Heart left ventricle (tissue), 16 donors: ENCODE data around the gene SULF2. TPM values are rescaled to one million over a fixed set of nuclear protein-coding genes. Genes with fewer than 3 reads are reported as not detected.

ENCODE experiments used
- ATAC-seq, 4 donors: fragments of 200-7000 bp; cut with Tn5 transposase; one replicate each; pipeline ENCODE4 v1.9.1; 2020 to 2022; ENCODE audit warnings: moderate library complexity in 4 of 4, mild to moderate bottlenecking in 3 of 4, moderate number of reproducible peaks in 1 of 4
- DNase-seq, 5 donors: peaks; one replicate each; pipeline ENCODE4 v3.0.0-alpha.2; 2020
- H3K27ac ChIP-seq, 12 donors: fragments of 200-600 bp; sonication (generic) in 4 of 12; one replicate each; pipeline versions ENCODE4 v1.5.0 to v1.8.0; 2016 to 2022; ENCODE audit warnings: mild to moderate bottlenecking in 2 of 12
- H3K27me3 ChIP-seq, 9 donors: fragments of 200-600 bp; sonication (generic) in 2 of 9; one replicate each; pipeline versions ENCODE4 v1.5.1 to v1.8.0; 2016 to 2022; ENCODE audit warnings: mild to moderate bottlenecking in 3 of 9
- H3K36me3 ChIP-seq, 9 donors: fragments of 200-600 bp; sonication (generic) in 2 of 9; one replicate each; pipeline versions ENCODE4 v1.5.0 to v1.8.0; 2018 to 2022; ENCODE audit warnings: mild to moderate bottlenecking in 2 of 9
- H3K4me1 ChIP-seq, 12 donors: fragments of 200-600 bp; sonication (generic) in 4 of 12; one replicate each; pipeline versions ENCODE4 v1.5.0 to v1.8.0; 2016 to 2022; ENCODE audit warnings: mild to moderate bottlenecking in 3 of 12
- H3K4me3 ChIP-seq, 12 donors: fragments of 200-600 bp; sonication (generic) in 4 of 12; one replicate each; pipeline versions ENCODE4 v1.5.0 to v1.8.0; 2017 to 2022; ENCODE audit warnings: mild to moderate bottlenecking in 9 of 12, moderate library complexity in 4 of 12
- H3K9me3 ChIP-seq, 12 donors: fragments of 200-600 bp; sonication (generic) in 4 of 12; one replicate each; pipeline versions ENCODE4 v1.5.0 to v1.8.0; 2016 to 2022; ENCODE audit warnings: mild to moderate bottlenecking in 1 of 12
- CTCF ChIP-seq, 12 donors: fragments of 200-600 bp; sonication (generic) in 4 of 12; IDR thresholded peaks; one replicate each; pipeline versions ENCODE4 v1.5.0 to v1.8.0; 2018 to 2022; ENCODE audit warnings: antibody characterized with exemption in 12 of 12, mild to moderate bottlenecking in 5 of 12
- POLR2A ChIP-seq, 2 donors: fragments of 450-650 bp; IDR thresholded peaks; one replicate each; pipeline ENCODE4 v1.6.1; 2017; ENCODE audit warnings: antibody characterized with exemption in 2 of 2, mild to moderate bottlenecking in 2 of 2, moderate library complexity in 2 of 2
- WGBS, 4 donors: extraction: QIAGEN DNeasy Blood & Tissue Kit in 2 of 4; methylation state at CpG; one replicate each; pipeline versions ENCODE4 v1.1.5 to v1.1.7; 2013 to 2018; 5-methylcytosine and 5-hydroxymethylcytosine counted together
- intact Hi-C, 10 donors: fragments of 100-400 bp; cut with DNase I; formaldehyde crosslinking; loops; one replicate each; pipeline versions ENCODE4 v1.11.1 to v1.14.2; 2022
- polyA plus RNA-seq, 2 donors: library from polyadenylated mRNA; stranded (reverse); fragments of 200-250 nt; gene quantifications; one replicate each; pipeline ENCODE4 v1.2.3, GENCODE V29; 2013
- total RNA-seq, 9 donors: library from RNA; depleted of rRNA in 2 of 9; stranded (reverse); fragments of >200 nt in 2 of 9; fragmentation: NEBNext Ultra II Directional in 3 of 9; extraction: Animal tissue kit (Norgen Biotek cat#: 25700) in 3 of 9; gene quantifications; one replicate each; pipeline versions ENCODE4 v1.1.0 to v1.2.4, GENCODE V29; 2016 to 2023
- donor health status: ischemic (EF 13 %, LVEDD 7.1; RV severe dilation, severe dysfunction).
- donor health status: healthy with polysubstance abuse.
- donor health status: DM: no; HTN: yes; CAD: no.
- donor health status: DM: no; HTN: no; CAD: no.
- donor health status: ischemic (EF 25% LVEDD 6.9; RV normal size, moderate dysfunction).
- donor health status: ischemic (EF 25% LVEDD 5.7; RV mildly dilated, moderate dysfunction).
- donor health status: healthy.
- donor health status: DM: yes; HTN: yes; CAD: no.
- donor health status: ischemic (EF 35%, LVEDD 5.7; RV mildly dilated, moderate dysfunction).
- donor health status: nonischemic (EF 11% LVEDD 7.7; RV severe dilation, severe dysfunction).
- donor health status: DM: yes; HTN: yes; CAD: no.
- donor health status: PGD.
- donor health status: ischemic (EF 29% LVEDD 5.4; RV normal size, mild dysfunction).
- donor health status: nonischemic (EF 23%, LVEDD 6.1; RV moderate dilation, normal function).

The SULF2 gene
- total and polyA plus RNA-seq, 11 donors: 16.7 to 51.5 (median 28.5) TPM

- H3K4me3 ChIP-seq: no peak overlapping the region
- H3K4me1 ChIP-seq: peaks cover 0 to 14% (median 1%) of the 10 kb centered on the region in 12 donors
- peaks cover 0 to 7% (median 0%) of the 10 kb centered on the region in 12 donors for H3K9me3 ChIP-seq
- H3K27ac ChIP-seq: no peak overlapping the region
- no peaks in the 10 kb centered on the region for H3K36me3 ChIP-seq
- H3K27me3 ChIP-seq: peaks cover 0 to 22% (median 7%) of the 10 kb centered on the region in 9 donors
- no peak for DNase-seq
- TF ChIP-seq CTCF (IDR thresholded peaks at IDR 0.05) (no peak), POLR2A (IDR thresholded peaks at IDR 0.05) (no peak)
- WGBS, 4 donors: 89 to 93% (median 91%) methylated on average over 12 to 18 of the region's 18 CpGs
- ATAC-seq: no peak
- intact Hi-C loops: no loop called here
Observed at GRCh38 chr20:47802226-47802920, 17.1 kb upstream of the SULF2 start.

- Histone ChIP-seq H3K27ac (no peak overlapping the region), H3K27me3 (peaks cover 0 to 17% (median 2%) of the 10 kb centered on the region in 9 donors), H3K9me3 (peaks cover 0 to 7% (median 0%) of the 10 kb centered on the region in 12 donors), H3K4me1 (peaks cover 0 to 14% (median 4%) of the 10 kb centered on the region in 12 donors), H3K4me3 (no peak overlapping the region), H3K36me3 (no peaks in the 10 kb centered on the region)
- ATAC-seq (no peak), DNase-seq (no peak)
- 84 to 91% (median 85%) methylated on average over 15 of the region's 15 CpGs for WGBS, 4 donors
- no peak for TF ChIP-seq POLR2A (IDR thresholded peaks at IDR 0.05)
- TF ChIP-seq CTCF (IDR thresholded peaks at IDR 0.05): no peak
- intact Hi-C loops: no loop called here
Observed at GRCh38 chr20:47801759-47802158, 16.5 kb upstream of the SULF2 start.

GRCh38 chr20:47801079-47801478 is 15.8 kb upstream of the SULF2 start:
- DNase-seq (no peak), ATAC-seq (no peak)
- 93 to 97% (median 95%) methylated on average over 5 of the region's 5 CpGs for WGBS, 4 donors
- no peaks in the 10 kb centered on the region for H3K36me3 ChIP-seq
- H3K4me1 ChIP-seq: peaks cover 0 to 14% (median 4%) of the 10 kb centered on the region in 12 donors
- no peak overlapping the region for H3K4me3 ChIP-seq
- no peak for TF ChIP-seq CTCF (IDR thresholded peaks at IDR 0.05)
- TF ChIP-seq POLR2A (IDR thresholded peaks at IDR 0.05): no peak
- no peak overlapping the region for H3K27ac ChIP-seq
- peaks cover 0 to 7% (median 0%) of the 10 kb centered on the region in 12 donors for H3K9me3 ChIP-seq
- intact Hi-C loops: no loop called here
- peaks cover 0 to 10% (median 0%) of the 10 kb centered on the region in 9 donors for H3K27me3 ChIP-seq

GRCh38 chr20:47800623-47801022 is 15.3 kb upstream of the SULF2 start:
- ATAC-seq (no peak), DNase-seq (no peak)
- peaks cover 0 to 6% (median 0%) of the 10 kb centered on the region in 9 donors for H3K27me3 ChIP-seq
- H3K4me3 ChIP-seq: no peak overlapping the region
- no peak overlapping the region for H3K27ac ChIP-seq
- H3K4me1 ChIP-seq: peaks cover 0 to 14% (median 4%) of the 10 kb centered on the region in 12 donors
- no peak for TF ChIP-seq CTCF (IDR thresholded peaks at IDR 0.05)
- no peak for TF ChIP-seq POLR2A (IDR thresholded peaks at IDR 0.05)
- WGBS, 4 donors: 62 to 83% (median 63%) methylated on average over 11 of the region's 11 CpGs
- H3K36me3 ChIP-seq: no peaks in the 10 kb centered on the region
- intact Hi-C loops: no loop called here
- H3K9me3 ChIP-seq: peaks cover 0 to 7% (median 0%) of the 10 kb centered on the region in 12 donors
